ENCODE data around the gene PRR33.

GRCh38 chr11:1870326-1870696, 21.4 kb downstream of the PRR33 start:
- TF ChIP-seq, protein P1, sequence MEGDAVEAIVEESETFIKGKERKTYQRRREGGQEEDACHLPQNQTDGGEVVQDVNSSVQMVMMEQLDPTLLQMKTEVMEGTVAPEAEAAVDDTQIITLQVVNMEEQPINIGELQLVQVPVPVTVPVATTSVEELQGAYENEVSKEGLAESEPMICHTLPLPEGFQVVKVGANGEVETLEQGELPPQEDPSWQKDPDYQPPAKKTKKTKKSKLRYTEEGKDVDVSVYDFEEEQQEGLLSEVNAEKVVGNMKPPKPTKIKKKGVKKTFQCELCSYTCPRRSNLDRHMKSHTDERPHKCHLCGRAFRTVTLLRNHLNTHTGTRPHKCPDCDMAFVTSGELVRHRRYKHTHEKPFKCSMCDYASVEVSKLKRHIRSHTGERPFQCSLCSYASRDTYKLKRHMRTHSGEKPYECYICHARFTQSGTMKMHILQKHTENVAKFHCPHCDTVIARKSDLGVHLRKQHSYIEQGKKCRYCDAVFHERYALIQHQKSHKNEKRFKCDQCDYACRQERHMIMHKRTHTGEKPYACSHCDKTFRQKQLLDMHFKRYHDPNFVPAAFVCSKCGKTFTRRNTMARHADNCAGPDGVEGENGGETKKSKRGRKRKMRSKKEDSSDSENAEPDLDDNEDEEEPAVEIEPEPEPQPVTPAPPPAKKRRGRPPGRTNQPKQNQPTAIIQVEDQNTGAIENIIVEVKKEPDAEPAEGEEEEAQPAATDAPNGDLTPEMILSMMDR (IDR thresholded peaks at IDR 0.05), result no peak
- no peak for TF ChIP-seq POLR2A (IDR thresholded peaks at IDR 0.05)
- TF ChIP-seq EP300 (IDR thresholded peaks at IDR 0.05), result no peak
